Type B pancreatic cell (in vitro differentiated cells): ENCODE data around the gene MFF. TPM values are rescaled to one million over a fixed set of nuclear protein-coding genes. Genes with fewer than 3 reads are reported as not detected.

ENCODE experiments used
- DNase-seq: peaks from one replicate; pipeline ENCODE4 v3.0.0; 2021; ENCODE audit warnings: mixed read lengths; ENCODE audit not compliant: unreplicated experiment; ENCODE audit errors: extremely low spot score
- H3K27ac Mint-ChIP-seq: 2 replicates; pipeline ENCODE4 v1.8.0; 2021; ENCODE audit warnings: mild to moderate bottlenecking, mixed read lengths
- H3K27me3 Mint-ChIP-seq: 2 replicates; pipeline ENCODE4 v1.8.0; 2021; ENCODE audit warnings: mixed read lengths
- H3K36me3 Mint-ChIP-seq: 2 replicates; pipeline ENCODE4 v1.8.0; 2021; ENCODE audit warnings: mixed read lengths
- H3K4me1 Mint-ChIP-seq: one replicate; pipeline ENCODE4 v1.8.0; 2021; ENCODE audit warnings: mixed read lengths; ENCODE audit not compliant: unreplicated experiment
- H3K4me3 Mint-ChIP-seq: 2 replicates; pipeline ENCODE4 v1.8.0; 2021; ENCODE audit warnings: mild to moderate bottlenecking, mixed read lengths
- H3K9me3 Mint-ChIP-seq: 2 replicates; pipeline ENCODE4 v1.8.0; 2021; ENCODE audit warnings: mixed read lengths
- total RNA-seq: library from RNA; stranded (reverse); gene quantifications from 2 replicates; pipeline ENCODE4 v1.2.1, GENCODE V29; 2021; ENCODE audit warnings: low replicate concordance
- TF ChIP-seq, protein P1 (sequence below): fragments of 200-600 bp; sonication (generic); conservative IDR thresholded peaks from 2 replicates; pipeline ENCODE4 v1.5.0; 2021; ENCODE audit warnings: antibody characterized with exemption, mild to moderate bottlenecking

Gene MFF
- total RNA-seq, 1 donor from 2014 or later, result 71.3 TPM

DNA sequence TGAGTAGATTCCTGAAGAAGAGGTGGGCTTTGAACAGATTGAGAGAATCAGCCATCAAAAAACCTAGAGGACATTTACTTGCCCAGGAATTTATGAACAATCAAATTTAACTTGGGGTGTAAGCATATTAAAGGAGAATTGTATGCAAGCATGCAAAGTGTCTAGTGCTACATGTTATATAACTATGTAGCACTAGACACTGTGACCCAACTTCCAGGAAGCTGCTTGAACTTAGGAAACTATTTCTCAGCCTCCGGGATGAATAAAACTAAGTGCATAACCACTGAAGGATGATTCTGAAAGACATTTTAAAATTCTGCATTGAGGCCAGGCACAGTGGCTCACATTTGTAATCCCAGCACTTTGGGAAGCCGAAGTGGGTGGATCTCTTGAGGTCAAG lies 12.4 kb downstream of the MFF start:
- Mint-ChIP-seq H3K4me1 (no peaks in the 10 kb centered on the region), H3K27ac (no peak overlapping the region), H3K27me3 (no peaks in the 10 kb centered on the region), H3K36me3 (peaks cover 39% of the 10 kb centered on the region), H3K4me3 (no peak overlapping the region), H3K9me3 (no peaks in the 10 kb centered on the region)
- DNase-seq, result no peak
- TF ChIP-seq, protein P1, sequence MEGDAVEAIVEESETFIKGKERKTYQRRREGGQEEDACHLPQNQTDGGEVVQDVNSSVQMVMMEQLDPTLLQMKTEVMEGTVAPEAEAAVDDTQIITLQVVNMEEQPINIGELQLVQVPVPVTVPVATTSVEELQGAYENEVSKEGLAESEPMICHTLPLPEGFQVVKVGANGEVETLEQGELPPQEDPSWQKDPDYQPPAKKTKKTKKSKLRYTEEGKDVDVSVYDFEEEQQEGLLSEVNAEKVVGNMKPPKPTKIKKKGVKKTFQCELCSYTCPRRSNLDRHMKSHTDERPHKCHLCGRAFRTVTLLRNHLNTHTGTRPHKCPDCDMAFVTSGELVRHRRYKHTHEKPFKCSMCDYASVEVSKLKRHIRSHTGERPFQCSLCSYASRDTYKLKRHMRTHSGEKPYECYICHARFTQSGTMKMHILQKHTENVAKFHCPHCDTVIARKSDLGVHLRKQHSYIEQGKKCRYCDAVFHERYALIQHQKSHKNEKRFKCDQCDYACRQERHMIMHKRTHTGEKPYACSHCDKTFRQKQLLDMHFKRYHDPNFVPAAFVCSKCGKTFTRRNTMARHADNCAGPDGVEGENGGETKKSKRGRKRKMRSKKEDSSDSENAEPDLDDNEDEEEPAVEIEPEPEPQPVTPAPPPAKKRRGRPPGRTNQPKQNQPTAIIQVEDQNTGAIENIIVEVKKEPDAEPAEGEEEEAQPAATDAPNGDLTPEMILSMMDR, result no peak

DNA sequence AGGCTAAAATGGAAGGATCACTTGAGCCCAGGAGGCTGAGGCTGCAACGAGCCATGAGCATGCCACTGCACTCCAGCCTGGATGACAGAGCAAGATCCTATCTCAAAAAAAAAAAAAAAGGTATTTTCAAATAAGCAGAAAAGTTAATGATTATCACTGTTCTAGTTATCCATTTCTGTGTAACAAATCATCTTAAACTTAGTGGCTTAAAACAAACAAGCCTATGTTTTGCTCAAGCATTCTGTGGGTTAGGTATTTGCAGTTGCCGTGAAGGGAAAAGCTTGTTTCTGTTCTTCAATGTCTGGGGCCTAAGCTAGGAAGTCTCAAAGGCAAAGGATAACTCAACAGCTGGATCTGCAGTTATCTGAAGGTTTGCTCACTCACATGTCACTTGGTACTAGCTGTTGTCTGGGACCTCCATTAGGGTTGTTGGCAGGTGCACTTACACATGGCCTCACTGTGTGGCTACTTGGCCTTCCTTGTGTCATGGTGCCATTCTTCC lies 14.1 kb downstream of the MFF start:
- no peak for DNase-seq
- Mint-ChIP-seq H3K9me3 (no peaks in the 10 kb centered on the region), H3K27me3 (no peaks in the 10 kb centered on the region), H3K36me3 (peaks cover 32% of the 10 kb centered on the region), H3K27ac (no peak overlapping the region), H3K4me1 (no peaks in the 10 kb centered on the region), H3K4me3 (no peak overlapping the region)
- TF ChIP-seq, protein P1, result no peak

DNA sequence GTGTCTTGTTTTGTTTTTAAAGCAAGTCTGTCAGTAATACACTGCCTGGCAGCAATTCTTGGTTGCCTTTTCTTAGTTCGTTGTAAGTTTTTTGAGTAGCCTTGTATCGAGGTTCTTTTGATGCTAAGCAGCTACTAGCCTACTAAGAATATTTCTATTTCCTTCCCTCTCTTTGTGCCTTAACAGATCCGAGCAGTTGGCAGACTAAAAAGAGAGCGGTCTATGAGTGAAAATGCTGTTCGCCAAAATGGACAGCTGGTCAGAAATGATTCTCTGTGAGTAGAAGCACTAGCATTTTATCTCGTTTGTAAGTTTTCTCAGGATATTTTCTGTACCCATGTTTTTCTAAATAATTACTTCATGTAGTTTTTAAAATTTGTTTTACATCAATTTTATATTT lies 15.1 kb downstream of the MFF start:
- Mint-ChIP-seq H3K4me1 (no peaks in the 10 kb centered on the region), H3K9me3 (no peaks in the 10 kb centered on the region), H3K27ac (no peak overlapping the region), H3K36me3 (peaks cover 27% of the 10 kb centered on the region), H3K27me3 (no peaks in the 10 kb centered on the region), H3K4me3 (no peak overlapping the region)
- TF ChIP-seq, protein P1, result no peak
- no peak for DNase-seq

DNA sequence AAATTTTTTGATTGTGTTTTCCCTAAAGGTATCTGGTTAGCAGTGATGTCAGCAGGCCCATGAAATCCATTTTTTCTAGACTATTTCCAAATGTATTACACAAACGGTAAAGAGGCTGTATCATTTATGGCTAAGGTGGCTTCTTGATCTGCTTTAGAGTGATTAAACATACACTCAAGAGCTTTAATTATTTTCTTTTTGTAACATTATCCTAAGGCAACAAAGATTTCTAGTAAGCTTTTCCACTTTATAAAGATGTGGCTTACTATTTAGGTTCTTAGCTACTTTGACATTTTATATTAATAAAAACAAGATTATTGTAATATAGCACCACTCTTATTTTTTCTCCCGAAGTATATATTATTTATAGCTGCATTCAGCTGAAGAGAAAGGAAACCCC lies 16.5 kb downstream of the MFF start:
- H3K36me3 Mint-ChIP-seq, result peaks cover 13% of the 10 kb centered on the region
- no peaks in the 10 kb centered on the region for H3K27me3 Mint-ChIP-seq
- DNase-seq, result no peak
- no peak overlapping the region for H3K4me3 Mint-ChIP-seq
- H3K27ac Mint-ChIP-seq, result no peak overlapping the region
- TF ChIP-seq, protein P1, result no peak
- H3K9me3 Mint-ChIP-seq, result no peaks in the 10 kb centered on the region
- no peaks in the 10 kb centered on the region for H3K4me1 Mint-ChIP-seq

DNA sequence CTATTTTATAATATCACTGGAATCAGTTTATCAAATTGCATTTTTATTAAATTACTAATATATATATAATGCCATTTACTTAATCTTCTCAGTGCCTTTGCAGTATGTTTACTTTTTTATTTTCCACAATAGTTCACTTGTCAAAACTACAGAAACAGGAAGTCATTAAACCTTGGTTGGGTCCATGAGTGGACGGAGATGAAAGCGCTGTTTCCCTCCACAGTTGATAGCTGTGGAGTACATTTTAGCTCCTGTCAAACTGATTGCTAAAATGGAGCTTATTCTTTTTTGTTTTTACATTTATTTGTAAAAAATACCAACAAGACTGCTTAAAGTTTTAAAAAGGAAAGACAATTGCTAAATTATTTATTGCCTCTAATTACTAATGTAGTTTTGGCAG lies 19.2 kb downstream of the MFF start:
- Mint-ChIP-seq H3K4me3 (no peak overlapping the region), H3K27ac (no peak overlapping the region), H3K27me3 (no peaks in the 10 kb centered on the region), H3K36me3 (peaks cover 12% of the 10 kb centered on the region), H3K4me1 (no peaks in the 10 kb centered on the region), H3K9me3 (no peaks in the 10 kb centered on the region)
- TF ChIP-seq, protein P1, result no peak
- no peak for DNase-seq

DNA sequence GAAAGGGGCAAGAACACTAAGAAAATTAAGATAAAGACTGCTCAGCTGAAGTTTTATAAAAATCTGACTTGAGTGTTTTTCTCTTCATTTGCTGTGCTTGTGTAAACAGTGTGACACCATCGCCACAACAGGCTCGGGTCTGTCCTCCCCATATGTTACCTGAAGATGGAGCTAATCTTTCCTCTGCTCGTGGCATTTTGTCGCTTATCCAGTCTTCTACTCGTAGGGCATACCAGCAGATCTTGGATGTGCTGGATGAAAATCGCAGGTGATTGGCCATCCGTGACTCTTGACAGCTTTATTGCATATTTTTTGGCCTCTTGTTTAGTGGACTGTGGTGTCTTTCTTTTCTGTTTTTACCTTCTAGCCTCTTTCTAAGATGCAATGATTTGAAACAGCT lies 22.1 kb downstream of the MFF start:
- TF ChIP-seq, protein P1, result no peak
- Mint-ChIP-seq H3K4me3 (no peak overlapping the region), H3K4me1 (no peaks in the 10 kb centered on the region), H3K27ac (no peak overlapping the region), H3K36me3 (peaks cover 12% of the 10 kb centered on the region), H3K9me3 (no peaks in the 10 kb centered on the region), H3K27me3 (no peaks in the 10 kb centered on the region)
- no peak for DNase-seq
